ENCODE results near the gene SPTBN5. TPM values are rescaled to one million over a fixed set of nuclear protein-coding genes. Genes with fewer than 3 reads are reported as not detected.

The SPTBN5 gene
- total RNA-seq, 5 donors from 2014 or later (not counting 1 experiment from before 2014, with no cell fraction given): 1.0 to 4.0 (median 2.2) TPM

DNA sequence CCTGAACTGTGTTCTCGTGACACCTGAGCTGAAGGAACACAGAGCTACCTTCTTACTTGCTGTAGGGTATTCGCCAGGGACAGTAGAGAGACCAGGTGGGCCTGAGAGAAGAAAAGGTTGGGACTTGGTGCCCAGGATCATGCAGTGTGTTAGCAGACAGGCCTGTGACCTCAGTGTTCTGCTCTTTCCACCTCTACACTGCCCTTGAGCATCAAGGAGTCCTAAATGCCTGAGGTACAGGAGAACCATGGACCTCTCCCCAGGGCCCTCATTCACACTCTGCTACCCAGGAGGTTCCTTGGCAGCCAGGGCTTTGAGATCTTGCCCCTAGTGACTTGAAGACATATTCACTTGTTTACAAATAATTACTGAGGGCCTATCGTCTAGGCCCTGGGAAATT lies 88.1 kb downstream of the SPTBN5 start:
- no peak overlapping the region for H3K4me3 Mint-ChIP-seq
- ChIA-PET CTCF (no interaction called here), POLR2A (no interaction called here)
- DNase-seq (no peak), ATAC-seq (replicated peaks in 1 of 4) (no peak)
- Histone ChIP-seq H3K36me3 (ENCODE audit: control insufficient read depth in 2 of 2, extremely low read depth in 1 of 2, insufficient read depth in 1 of 2, low read length in 1 of 2) (peaks cover 3 to 12% of the 10 kb centered on the region in 2 donors), H3K27me3 (replicated peaks in 1 of 2; ENCODE audit: control insufficient read depth in 2 of 2, extremely low read depth in 1 of 2, insufficient read depth in 2 of 2, low read length in 1 of 2) (no peaks in the 10 kb centered on the region), H3K27ac (ENCODE audit: low read length) (no peak overlapping the region), H3K4me3 (ENCODE audit: control insufficient read depth in 1 of 2, extremely low read depth in 1 of 2, low read length in 1 of 2) (no peak overlapping the region), H3K4me1 (ENCODE audit: control insufficient read depth in 1 of 2, extremely low read depth in 1 of 2, insufficient read depth in 2 of 2, low read length in 2 of 2) (peaks cover 9 to 10% of the 10 kb centered on the region in 2 experiments), H3K9me3 (no peaks in the 10 kb centered on the region)
- H3K4me1 Mint-ChIP-seq: peaks cover 12 to 17% (median 13%) of the 10 kb centered on the region in 3 donors
- no peaks in the 10 kb centered on the region for H3K27me3 Mint-ChIP-seq
- no peaks in the 10 kb centered on the region for H3K9me3 Mint-ChIP-seq
- H3K27ac Mint-ChIP-seq: peak overlapping the region in 1 of 2 donors; percentile 29
- no peaks in the 10 kb centered on the region for H3K36me3 Mint-ChIP-seq
- no CpG with 5 or more reads among the region's 3 CpGs for WGBS (ENCODE audit: insufficient coverage)

GRCh38 chr15:41804916-41805666 lies 88.8 kb downstream of the SPTBN5 start:
- CTCF ChIA-PET: no interaction called here

GRCh38 chr15:41804361-41804760 lies 89.5 kb downstream of the SPTBN5 start:
- ATAC-seq (replicated peaks in 1 of 4): no peak
- 100% methylated on average over 1 of the region's 2 CpGs for WGBS (ENCODE audit: insufficient coverage)
- ChIA-PET CTCF (no interaction called here), POLR2A (no interaction called here)
- no peaks in the 10 kb centered on the region for H3K27me3 Mint-ChIP-seq
- Histone ChIP-seq H3K27ac (ENCODE audit: low read length) (no peak overlapping the region), H3K27me3 (replicated peaks in 1 of 2; ENCODE audit: control insufficient read depth in 2 of 2, extremely low read depth in 1 of 2, insufficient read depth in 2 of 2, low read length in 1 of 2) (no peaks in the 10 kb centered on the region), H3K4me1 (ENCODE audit: control insufficient read depth in 1 of 2, extremely low read depth in 1 of 2, insufficient read depth in 2 of 2, low read length in 2 of 2) (peaks cover 2 to 9% of the 10 kb centered on the region in 2 experiments), H3K36me3 (ENCODE audit: control insufficient read depth in 2 of 2, extremely low read depth in 1 of 2, insufficient read depth in 1 of 2, low read length in 1 of 2) (peaks cover 9 to 10% of the 10 kb centered on the region in 2 donors), H3K9me3 (no peaks in the 10 kb centered on the region), H3K4me3 (ENCODE audit: control insufficient read depth in 1 of 2, extremely low read depth in 1 of 2, low read length in 1 of 2) (no peak overlapping the region)
- peaks cover 8% of the 10 kb centered on the region for H3K36me3 Mint-ChIP-seq
- H3K9me3 Mint-ChIP-seq: no peaks in the 10 kb centered on the region
- peaks cover 8 to 10% (median 9%) of the 10 kb centered on the region in 3 donors for H3K4me1 Mint-ChIP-seq
- DNase-seq: no peak
- H3K4me3 Mint-ChIP-seq: no peak overlapping the region
- peak overlapping the region; percentile 51 to 82 for H3K27ac Mint-ChIP-seq

More at GRCh38 chr15:41804916-41805666, 88.8 kb downstream of the SPTBN5 start:
- H3K36me3 Mint-ChIP-seq: peaks cover 4% of the 10 kb centered on the region
- no peaks in the 10 kb centered on the region for H3K27me3 Mint-ChIP-seq
- H3K4me3 Mint-ChIP-seq: no peak overlapping the region
- ATAC-seq (replicated peaks in 1 of 4) (peak in 1 of 4 experiments; percentile 36), DNase-seq (no peak)
- Histone ChIP-seq H3K36me3 (ENCODE audit: control insufficient read depth in 2 of 2, extremely low read depth in 1 of 2, insufficient read depth in 1 of 2, low read length in 1 of 2) (peaks cover 7 to 12% of the 10 kb centered on the region in 2 donors), H3K27ac (ENCODE audit: low read length) (no peak overlapping the region), H3K9me3 (no peaks in the 10 kb centered on the region), H3K27me3 (replicated peaks in 1 of 2; ENCODE audit: control insufficient read depth in 2 of 2, extremely low read depth in 1 of 2, insufficient read depth in 2 of 2, low read length in 1 of 2) (no peaks in the 10 kb centered on the region), H3K4me3 (ENCODE audit: control insufficient read depth in 1 of 2, extremely low read depth in 1 of 2, low read length in 1 of 2) (no peak overlapping the region), H3K4me1 (ENCODE audit: control insufficient read depth in 1 of 2, extremely low read depth in 1 of 2, insufficient read depth in 2 of 2, low read length in 2 of 2) (peaks cover 8 to 9% of the 10 kb centered on the region in 2 experiments)
- no peaks in the 10 kb centered on the region for H3K9me3 Mint-ChIP-seq
- peak overlapping the region; percentile 51 to 82 for H3K27ac Mint-ChIP-seq
- 82% methylated on average over 6 of the region's 8 CpGs for WGBS (ENCODE audit: insufficient coverage)
- peaks cover 10 to 17% (median 11%) of the 10 kb centered on the region in 3 donors for H3K4me1 Mint-ChIP-seq
- POLR2A ChIA-PET: no interaction called here

- H3K9me3 ChIP-seq: no peaks in the 10 kb centered on the region
- no peak overlapping the region for H3K27ac Mint-ChIP-seq
- POLR2A ChIA-PET: no interaction called here
- H3K4me1 Mint-ChIP-seq: peaks cover 8 to 15% (median 11%) of the 10 kb centered on the region in 3 donors
- H3K27me3 ChIP-seq (replicated peaks in 1 of 2; ENCODE audit: control insufficient read depth in 2 of 2, extremely low read depth in 1 of 2, insufficient read depth in 2 of 2, low read length in 1 of 2): no peaks in the 10 kb centered on the region
- no peaks in the 10 kb centered on the region for H3K9me3 Mint-ChIP-seq
- DNase-seq: no peak
- H3K4me3 ChIP-seq (ENCODE audit: control insufficient read depth in 1 of 2, extremely low read depth in 1 of 2, low read length in 1 of 2): no peak overlapping the region
- peaks cover 8% of the 10 kb centered on the region for H3K36me3 Mint-ChIP-seq
- no peak overlapping the region for H3K27ac ChIP-seq (ENCODE audit: low read length)
- CTCF ChIA-PET: interaction anchor here (0.6 to 1.0 kb wide), 2 partner anchors 10 to 21 kb away, joined by 3 read pairs; no protein-coding TSS in a partner anchor
- H3K36me3 ChIP-seq (ENCODE audit: control insufficient read depth in 2 of 2, extremely low read depth in 1 of 2, insufficient read depth in 1 of 2, low read length in 1 of 2): peaks cover 6 to 12% of the 10 kb centered on the region in 2 donors
- ATAC-seq (replicated peaks in 1 of 4): no peak
- no peaks in the 10 kb centered on the region for H3K27me3 Mint-ChIP-seq
- peaks cover 2 to 9% of the 10 kb centered on the region in 2 experiments for H3K4me1 ChIP-seq (ENCODE audit: control insufficient read depth in 1 of 2, extremely low read depth in 1 of 2, insufficient read depth in 2 of 2, low read length in 2 of 2)
- H3K4me3 Mint-ChIP-seq: no peak overlapping the region
- WGBS (ENCODE audit: insufficient coverage): no CpG with 5 or more reads among the region's 3 CpGs
These were observed 91.9 kb downstream of the SPTBN5 start for GRCh38 chr15:41801850-41802455.

DNA sequence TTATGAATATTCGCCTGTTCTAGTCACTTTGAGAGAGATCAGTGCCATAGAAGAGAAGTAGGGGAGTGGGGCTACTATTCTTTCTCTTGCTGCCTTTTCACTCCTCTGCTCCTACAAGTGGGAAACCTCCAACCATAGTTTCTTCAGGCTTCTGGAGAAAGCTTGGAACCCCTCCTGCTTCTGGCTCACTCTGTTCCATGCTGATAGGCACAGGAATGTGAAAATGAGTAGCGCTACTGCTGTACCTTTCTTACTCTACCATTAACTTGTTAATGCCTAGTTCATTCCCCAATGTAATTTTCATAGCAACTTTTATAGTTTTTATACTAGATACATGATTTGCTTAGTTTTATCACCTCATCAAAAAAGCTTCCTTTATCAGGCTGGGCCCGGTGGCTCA lies 92.7 kb downstream of the SPTBN5 start:
- DNase-seq (no peak), ATAC-seq (replicated peaks in 1 of 4) (no peak)
- H3K4me1 Mint-ChIP-seq: peaks cover 11 to 21% (median 16%) of the 10 kb centered on the region in 3 donors
- CTCF ChIA-PET: no interaction called here
- H3K9me3 ChIP-seq: no peaks in the 10 kb centered on the region
- H3K27me3 ChIP-seq (replicated peaks in 1 of 2; ENCODE audit: control insufficient read depth in 2 of 2, extremely low read depth in 1 of 2, insufficient read depth in 2 of 2, low read length in 1 of 2): no peaks in the 10 kb centered on the region
- H3K27ac ChIP-seq (ENCODE audit: low read length): no peak overlapping the region
- H3K36me3 Mint-ChIP-seq: peaks cover 8% of the 10 kb centered on the region
- WGBS (ENCODE audit: insufficient coverage): no CpG with 5 or more reads among the region's 3 CpGs
- no peak overlapping the region for H3K27ac Mint-ChIP-seq
- no peak overlapping the region for H3K4me3 Mint-ChIP-seq
- no peak overlapping the region for H3K4me3 ChIP-seq (ENCODE audit: control insufficient read depth in 1 of 2, extremely low read depth in 1 of 2, low read length in 1 of 2)
- H3K9me3 Mint-ChIP-seq: no peaks in the 10 kb centered on the region
- H3K36me3 ChIP-seq (ENCODE audit: control insufficient read depth in 2 of 2, extremely low read depth in 1 of 2, insufficient read depth in 1 of 2, low read length in 1 of 2): peaks cover under 1 to 12% of the 10 kb centered on the region in 2 donors
- no peaks in the 10 kb centered on the region for H3K27me3 Mint-ChIP-seq
- POLR2A ChIA-PET: no interaction called here
- peaks cover 2 to 10% of the 10 kb centered on the region in 2 experiments for H3K4me1 ChIP-seq (ENCODE audit: control insufficient read depth in 1 of 2, extremely low read depth in 1 of 2, insufficient read depth in 2 of 2, low read length in 2 of 2)

DNA sequence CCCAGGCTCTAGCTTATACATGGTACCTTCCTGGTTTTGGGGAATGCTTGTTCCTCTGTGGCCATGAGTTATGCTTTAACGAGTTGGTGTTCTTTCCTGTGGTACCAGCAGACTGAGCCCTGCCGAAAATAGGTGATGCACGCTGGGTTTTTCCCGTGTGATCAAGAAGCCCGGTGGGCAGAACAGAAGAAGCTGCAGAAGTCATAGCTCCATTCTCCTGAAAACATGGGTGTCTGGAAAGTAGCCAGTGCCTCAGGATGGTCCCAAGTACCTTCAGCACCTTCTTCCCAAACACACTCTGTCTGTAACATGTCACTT lies 94.4 kb downstream of the SPTBN5 start:
- H3K36me3 ChIP-seq (ENCODE audit: control insufficient read depth in 2 of 2, extremely low read depth in 1 of 2, insufficient read depth in 1 of 2, low read length in 1 of 2): peaks cover 0 to 12% of the 10 kb centered on the region in 2 donors
- no peaks in the 10 kb centered on the region for H3K9me3 Mint-ChIP-seq
- H3K27ac ChIP-seq (ENCODE audit: low read length): no peak overlapping the region
- CTCF ChIA-PET: no interaction called here
- DNase-seq (no peak), ATAC-seq (replicated peaks in 1 of 4) (no peak)
- no peak overlapping the region for H3K4me3 ChIP-seq (ENCODE audit: control insufficient read depth in 1 of 2, extremely low read depth in 1 of 2, low read length in 1 of 2)
- H3K27me3 Mint-ChIP-seq: no peaks in the 10 kb centered on the region
- WGBS (ENCODE audit: insufficient coverage): 62% methylated on average over 5 of the region's 5 CpGs
- peaks cover 7% of the 10 kb centered on the region in 2 experiments for H3K4me1 ChIP-seq (ENCODE audit: control insufficient read depth in 1 of 2, extremely low read depth in 1 of 2, insufficient read depth in 2 of 2, low read length in 2 of 2)
- no peak overlapping the region for H3K4me3 Mint-ChIP-seq
- no peaks in the 10 kb centered on the region for H3K27me3 ChIP-seq (replicated peaks in 1 of 2; ENCODE audit: control insufficient read depth in 2 of 2, extremely low read depth in 1 of 2, insufficient read depth in 2 of 2, low read length in 1 of 2)
- peaks cover 8% of the 10 kb centered on the region for H3K36me3 Mint-ChIP-seq
- H3K4me1 Mint-ChIP-seq: peaks cover 18 to 31% (median 21%) of the 10 kb centered on the region in 3 donors
- POLR2A ChIA-PET: interaction anchor here in 1 of 2 donors (0.6 kb wide), 1 partner anchor 11 kb away, joined by 7 read pairs; no protein-coding TSS in a partner anchor
- H3K9me3 ChIP-seq: no peaks in the 10 kb centered on the region
- no peak overlapping the region for H3K27ac Mint-ChIP-seq
